Transverse colon (tissue), 4 donors: ENCODE data around the gene PAQR4. TPM values are rescaled to one million over a fixed set of nuclear protein-coding genes. Genes with fewer than 3 reads are reported as not detected.

ENCODE experiments used
- DNase-seq: peaks from one replicate; pipeline ENCODE4 v3.0.0-alpha.2; 2019
- H3K27ac ChIP-seq, 4 donors: fragments of 200-600 bp; sonication (generic); 2 replicates each; pipeline ENCODE4 v1.5.1; 2016 to 2018; ENCODE audit warnings: inconsistent platforms in 4 of 4
- H3K27me3 ChIP-seq: fragments of 200-600 bp; sonication (generic); 2 replicates; pipeline ENCODE4 v1.5.1; 2017; ENCODE audit warnings: inconsistent platforms
- H3K36me3 ChIP-seq, 4 donors: fragments of 200-600 bp; sonication (generic); 2 replicates each; pipeline ENCODE4 v1.5.1; 2017 to 2019; ENCODE audit warnings: inconsistent platforms in 4 of 4
- H3K4me1 ChIP-seq, 4 donors: fragments of 200-600 bp; sonication (generic); 2 replicates each; pipeline ENCODE4 v1.5.1; 2017 to 2020; ENCODE audit warnings: inconsistent platforms in 4 of 4
- H3K4me3 ChIP-seq, 4 donors: fragments of 200-600 bp; sonication (generic); 1 replicate in 1 of 4; 2 replicates in 3 of 4; pipeline versions ENCODE4 v1.5.1 to v1.6.1; 2017 to 2019; ENCODE audit warnings: inconsistent platforms in 4 of 4
- H3K9me3 ChIP-seq, 2 donors: fragments of 200-600 bp; sonication (generic); 2 replicates each; pipeline ENCODE4 v1.5.1; 2017 to 2019; ENCODE audit warnings: inconsistent platforms in 2 of 2
- CTCF ChIP-seq, 5 experiments: fragments of 200-600 bp in 3 of 5; fragments of 450-650 bp in 2 of 5; sonication (generic) in 3 of 5; IDR thresholded peaks; 1 replicate in 2 of 5; 2 replicates in 3 of 5; pipeline ENCODE4 v1.5.1; 2016 to 2017; ENCODE audit warnings: antibody characterized with exemption in 5 of 5, inconsistent platforms in 3 of 5, mild to moderate bottlenecking in 2 of 5, moderate library complexity in 1 of 5
- EP300 ChIP-seq: sonication (generic); formaldehyde crosslinking; IDR thresholded peaks from one replicate; pipeline ENCODE4 v1.6.1; 2017; ENCODE audit warnings: antibody characterized with exemption, low read depth
- POLR2A ChIP-seq: fragments of 450-650 bp; IDR thresholded peaks from one replicate; pipeline ENCODE4 v1.6.1; 2016; ENCODE audit warnings: antibody characterized with exemption, mild to moderate bottlenecking, moderate library complexity
- POLR2AphosphoS5 ChIP-seq, 3 donors: sonication (generic); formaldehyde crosslinking; IDR thresholded peaks; one replicate each; pipeline ENCODE4 v1.6.1; 2016; ENCODE audit warnings: antibody characterized with exemption in 3 of 3
- WGBS, 2 donors: methylation state at CpG; one replicate each; pipeline ENCODE4 v1.1.5; 2018; ENCODE audit warnings: low coverage in 1 of 2; 5-methylcytosine and 5-hydroxymethylcytosine counted together
- in situ Hi-C, 4 donors: fragments of 200-750 bp; cut with MboI; loops; one replicate each; pipeline versions ENCODE4 v1.15.0 to v1.15.1; 2017; ENCODE audit warnings: low sequenced_read_pairs in 3 of 4, low pct_ligation_motif_present in 1 of 4, low pct_unique_long_range_greater_than_20kb in 1 of 4
- intact Hi-C: fragments of 100-400 bp; cut with DNase I; formaldehyde crosslinking; loops from one replicate; pipeline ENCODE4 v1.15.1; 2023; ENCODE audit warnings: low total_unique reads
- total RNA-seq, 4 donors: library from RNA; depleted of rRNA; stranded (reverse); fragments of >200 nt; gene quantifications; one replicate each; pipeline ENCODE4 v1.1.0, GENCODE V29; 2016

Gene PAQR4
- total RNA-seq, 4 donors from 2014 or later: 3.0 to 5.9 (median 4.4) TPM; not detected in 1

DNA sequence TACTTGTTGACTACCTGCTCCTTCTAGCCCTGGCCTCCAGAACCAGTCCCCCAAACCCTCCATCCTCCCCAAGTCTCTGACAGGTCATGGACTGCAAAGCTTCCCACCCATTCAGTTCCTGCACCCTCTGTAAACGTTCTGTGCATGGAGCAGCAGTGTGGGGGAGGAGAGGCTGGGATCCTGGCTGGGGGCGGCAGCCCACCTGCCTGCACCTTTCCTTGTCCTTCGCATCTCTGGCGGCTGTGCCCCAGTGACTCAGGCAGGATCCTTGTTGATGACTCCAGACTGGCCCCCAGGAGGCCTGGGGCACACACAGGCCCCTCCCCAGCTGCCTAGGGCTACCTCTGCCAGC lies 12.7 kb downstream of the PAQR4 start:
- 41 to 79% methylated on average over 2 to 4 of the region's 4 CpGs for WGBS, 2 donors
- Histone ChIP-seq H3K4me1 (peaks cover 4 to 36% (median 26%) of the 10 kb centered on the region in 4 donors), H3K27me3 (peaks cover 8% of the 10 kb centered on the region), H3K27ac (no peak overlapping the region), H3K9me3 (no peaks in the 10 kb centered on the region), H3K36me3 (no peaks in the 10 kb centered on the region), H3K4me3 (no peak overlapping the region)
- in situ Hi-C loops (no loop called here), intact Hi-C loops (loop anchor here (5.0 kb wide), 1 partner anchor 715 kb away; the partner anchor contains the start of gene RNPS1)
- no peak for TF ChIP-seq EP300
- no peak for TF ChIP-seq POLR2AphosphoS5 (IDR thresholded peaks at IDR 0.05)
- no peak for TF ChIP-seq POLR2A
- TF ChIP-seq CTCF (IDR thresholded peaks at IDR 0.05): no peak
- DNase-seq: no peak

GRCh38 chr16:2982402-2982801 lies 13.3 kb downstream of the PAQR4 start:
- in situ Hi-C loops (no loop called here), intact Hi-C loops (loop anchor here (5.0 kb wide), 1 partner anchor 715 kb away; the partner anchor contains the start of gene RNPS1)
- Histone ChIP-seq H3K27me3 (peaks cover 8% of the 10 kb centered on the region), H3K36me3 (no peaks in the 10 kb centered on the region), H3K4me1 (peaks cover 4 to 34% (median 26%) of the 10 kb centered on the region in 4 donors), H3K4me3 (no peak overlapping the region), H3K27ac (no peak overlapping the region), H3K9me3 (no peaks in the 10 kb centered on the region)
- 87 to 96% methylated on average over 5 of the region's 5 CpGs for WGBS, 2 donors
- TF ChIP-seq POLR2AphosphoS5 (IDR thresholded peaks at IDR 0.05): no peak
- no peak for DNase-seq

DNA sequence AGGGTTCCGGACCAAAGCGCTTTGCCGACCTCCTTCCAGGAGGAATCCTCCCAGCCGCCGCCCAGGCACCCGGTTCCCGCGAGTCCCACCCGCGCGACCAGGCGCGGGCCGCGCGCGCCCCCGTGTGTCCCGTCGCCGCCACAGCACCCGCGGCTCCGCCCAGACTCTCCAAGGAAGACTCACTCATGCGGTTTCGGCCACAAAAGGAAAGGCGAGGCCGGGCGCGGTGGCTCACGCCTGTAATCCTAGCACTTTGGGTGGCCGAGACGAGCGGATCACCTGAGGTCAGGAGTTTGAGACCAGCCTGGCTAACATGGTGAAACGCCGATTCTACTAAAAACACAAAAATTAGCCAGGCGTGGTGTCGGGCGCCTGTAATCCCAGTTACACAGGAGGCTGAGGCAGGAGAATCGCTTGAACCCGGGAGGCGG lies 14.6 kb downstream of the PAQR4 start:
- in situ Hi-C loops (no loop called here), intact Hi-C loops (loop anchor here (5.0 kb wide), 1 partner anchor 716 kb away; the partner anchor contains the start of gene RNPS1)

GRCh38 chr16:2985462-2985861 lies 16.3 kb downstream of the PAQR4 start:
- H3K27me3 ChIP-seq: peaks cover 5% of the 10 kb centered on the region
- WGBS, 2 donors: 77 to 80% methylated on average over 1 to 9 of the region's 9 CpGs
- TF ChIP-seq POLR2A (no peak), EP300 (no peak), CTCF (IDR thresholded peaks at IDR 0.05) (no peak), POLR2AphosphoS5 (IDR thresholded peaks at IDR 0.05) (no peak)
- H3K27ac ChIP-seq: no peak overlapping the region
- in situ Hi-C loops: no loop called here
- no peak for DNase-seq
- no peak overlapping the region for H3K4me3 ChIP-seq
- intact Hi-C loops: no loop called here
- H3K9me3 ChIP-seq: no peaks in the 10 kb centered on the region
- peaks cover 0 to 19% (median 13%) of the 10 kb centered on the region in 4 donors for H3K4me1 ChIP-seq
- no peaks in the 10 kb centered on the region for H3K36me3 ChIP-seq

More for the DNA sequence above, 14.6 kb downstream of the PAQR4 start:
- Histone ChIP-seq H3K4me1 (peaks cover 4 to 29% (median 23%) of the 10 kb centered on the region in 4 donors), H3K27me3 (peaks cover 11% of the 10 kb centered on the region), H3K36me3 (no peaks in the 10 kb centered on the region), H3K27ac (no peak overlapping the region), H3K4me3 (peak overlapping the region in 1 of 4 donors; percentile 26), H3K9me3 (no peaks in the 10 kb centered on the region)
- 13% methylated on average over 29 of the region's 42 CpGs; no CpG with 5 or more reads in 1 of the 2 donors for WGBS, 2 donors
- TF ChIP-seq POLR2AphosphoS5 (IDR thresholded peaks at IDR 0.05): no peak
- TF ChIP-seq CTCF (IDR thresholded peaks at IDR 0.05): peak; percentile 64 to 97 (median 93)
- peak; percentile 89 for DNase-seq

- TF ChIP-seq EP300 (no peak), CTCF (IDR thresholded peaks at IDR 0.05) (no peak), POLR2A (no peak), POLR2AphosphoS5 (IDR thresholded peaks at IDR 0.05) (no peak)
- Histone ChIP-seq H3K9me3 (no peaks in the 10 kb centered on the region), H3K4me1 (peaks cover 0 to 21% (median 12%) of the 10 kb centered on the region in 4 donors), H3K36me3 (no peaks in the 10 kb centered on the region), H3K27me3 (peaks cover 5% of the 10 kb centered on the region), H3K4me3 (no peak overlapping the region), H3K27ac (no peak overlapping the region)
- 84% methylated on average over 13 of the region's 15 CpGs; no CpG with 5 or more reads in 1 of the 2 donors for WGBS, 2 donors
- in situ Hi-C loops: no loop called here
- no peak for DNase-seq
- intact Hi-C loops: no loop called here
Measured at GRCh38 chr16:2985893-2986355, 16.8 kb downstream of the PAQR4 start.
